GM12878 (cell line): ENCODE results near the gene RARRES2. TPM values are rescaled to one million over a fixed set of nuclear protein-coding genes. Genes with fewer than 3 reads are reported as not detected.

Experiments used
- ATAC-seq: fragments of 200-7000 bp; cut with Tn5 transposase; 3 replicates; pipeline ENCODE4 v1.9.1; 2020; ENCODE audit warnings: mild to moderate bottlenecking, moderate library complexity
- BruUV-seq: library from RNA; stranded (reverse); fragments of 400-500 nt; replicated peaks from 2 replicates; lab custom pipeline; 2021; lab: Mats Ljungman, UMichigan
- CTCF ChIA-PET: fragments of 300-600 bp; sonication (Branson Sonifier 250); formaldehyde crosslinking; extraction: SDS; loops from one replicate; lab custom pipeline; 2021; ENCODE audit warnings: inconsistent platforms; lab: Yijun Ruan, JAX
- POLR2A ChIA-PET: fragments of 350-600 bp; formaldehyde crosslinking; extraction: SDS; loops from one replicate; lab custom pipeline; 2021; ENCODE audit warnings: inconsistent platforms; lab: Charles Lee
- RAD21 ChIA-PET: fragments of 300-600 bp; sonication (Branson Sonifier 250); formaldehyde crosslinking; loops from one replicate; lab custom pipeline; 2023; ENCODE audit warnings: antibody characterized with exemption; ENCODE audit not compliant: unreplicated experiment; lab: Charles Lee
- SMC1A ChIA-PET: fragments of 300-600 bp; sonication (Branson Sonifier 250); formaldehyde crosslinking; loops from one replicate; lab custom pipeline; 2023; ENCODE audit not compliant: unreplicated experiment, uncharacterized antibody; lab: Charles Lee
- DNase-seq: peaks from one replicate; pipeline ENCODE4 v3.0.0-alpha.2; 2011; ENCODE audit warnings: low read depth, low spot score
- FAIRE-seq: peaks from 3 replicates; lab custom pipeline; 2011; peaks lifted over from hg19 to GRCh38; lab: Jason Lieb, UNC
- H2AFZ ChIP-seq: 2 replicates; pipeline ENCODE4 v1.6.0; 2011; ENCODE audit warnings: low read depth, low read length, control low read depth; ENCODE audit not compliant: control insufficient read depth
- H3K27ac ChIP-seq: 2 replicates; pipeline ENCODE4 v1.5.1; 2011; ENCODE audit warnings: control low read depth; ENCODE audit not compliant: control insufficient read depth, insufficient read depth
- H3K27me3 ChIP-seq, 2 experiments: replicated peaks in 1 of 2; 2 replicates each; pipeline versions ENCODE4 v1.6.0 to v1.6.1; 2011; ENCODE audit warnings: low read length in 1 of 2; ENCODE audit not compliant: control insufficient read depth in 2 of 2, insufficient read depth in 2 of 2
- H3K36me3 ChIP-seq, 2 experiments: 2 replicates each; pipeline ENCODE4 v1.5.1; 2011; ENCODE audit warnings: low read length in 1 of 2; ENCODE audit not compliant: control insufficient read depth in 2 of 2, insufficient read depth in 2 of 2
- H3K4me1 ChIP-seq: 2 replicates; pipeline ENCODE4 v1.6.1; 2011; ENCODE audit warnings: mild to moderate bottlenecking, low read length, moderate library complexity, mixed read lengths; ENCODE audit not compliant: control insufficient read depth, insufficient read depth
- H3K4me2 ChIP-seq: 2 replicates; pipeline ENCODE4 v1.6.0; 2011; ENCODE audit warnings: control low read depth; ENCODE audit not compliant: control insufficient read depth, insufficient read depth
- H3K4me3 ChIP-seq: fragments of 200-600 bp; sonication (generic); 2 replicates; pipeline ENCODE4 v1.5.1; 2016
- H3K79me2 ChIP-seq: 2 replicates; pipeline ENCODE4 v1.6.0; 2011; ENCODE audit warnings: low read length; ENCODE audit not compliant: control insufficient read depth, insufficient read depth
- H3K9ac ChIP-seq: 2 replicates; pipeline ENCODE4 v1.8.0; 2011; ENCODE audit warnings: low read length, control low read depth, mixed read lengths; ENCODE audit not compliant: control insufficient read depth, insufficient read depth
- H3K9me3 ChIP-seq: replicated peaks from 3 replicates; pipeline ENCODE4 v1.5.1; 2011; ENCODE audit warnings: mild to moderate bottlenecking, low read length; ENCODE audit not compliant: control insufficient read depth, insufficient read depth
- H4K20me1 ChIP-seq: 2 replicates; pipeline ENCODE4 v1.6.0; 2011; ENCODE audit not compliant: control insufficient read depth, insufficient read depth
- EED ChIP-seq: sonication (generic); IDR thresholded peaks from 2 replicates; pipeline ENCODE4 v1.6.1; 2016; ENCODE audit warnings: antibody characterized with exemption, low read depth
- HDGF ChIP-seq: fragments of 450-650 bp; IDR thresholded peaks from 2 replicates; pipeline ENCODE4 v1.6.1; 2016; ENCODE audit warnings: antibody characterized with exemption
- MYC ChIP-seq: IDR thresholded peaks from 2 replicates; pipeline ENCODE4 v1.6.1; 2011; ENCODE audit warnings: mild to moderate bottlenecking, low read length, moderate library complexity, inconsistent platforms; ENCODE audit not compliant: insufficient read depth, insufficient replicate concordance, insufficient read length, severe bottlenecking
- NFXL1 ChIP-seq: fragments of 450-650 bp; IDR thresholded peaks from 2 replicates; pipeline ENCODE4 v1.6.1; 2017; ENCODE audit warnings: antibody characterized with exemption, mild to moderate bottlenecking, borderline replicate concordance
- NR2C1 ChIP-seq: fragments of 450-650 bp; IDR thresholded peaks from 2 replicates; pipeline ENCODE4 v1.6.1; 2017; ENCODE audit warnings: antibody characterized with exemption, mild to moderate bottlenecking, moderate library complexity
- RCOR1 ChIP-seq: conservative IDR thresholded peaks from 2 replicates; pipeline ENCODE4 v1.6.1; 2012; ENCODE audit warnings: low read depth, low read length, improper control_type of control experiment
- SMAD1 ChIP-seq: fragments of 450-650 bp; IDR thresholded peaks from 2 replicates; pipeline ENCODE4 v1.6.1; 2018; ENCODE audit warnings: mild to moderate bottlenecking, low read depth; ENCODE audit not compliant: partially characterized antibody
- SRF ChIP-seq, 2 experiments: IDR thresholded peaks; 2 replicates each; pipeline ENCODE4 v1.6.1; 2011; ENCODE audit warnings: low read depth in 2 of 2, low read length in 2 of 2, mild to moderate bottlenecking in 1 of 2, moderate library complexity in 1 of 2
- STAT1 ChIP-seq: fragments of 450-650 bp; conservative IDR thresholded peaks from 2 replicates; pipeline ENCODE4 v1.6.1; 2014; ENCODE audit warnings: antibody characterized with exemption, mild to moderate bottlenecking
- WGBS: methylation state at CpG from one replicate; pipeline ENCODE4 v1.1.6; 2016; ENCODE audit warnings: low lambda C conversion rate; ENCODE audit not compliant: insufficient replicate concordance, insufficient coverage; ENCODE audit errors: missing lambda C conversion rate; 5-methylcytosine and 5-hydroxymethylcytosine counted together
- in situ Hi-C: fragments of 300-500 bp; cut with MboI; formaldehyde crosslinking; loops from 9 replicates; pipeline ENCODE4 v1.14.3; 2018; ENCODE audit warnings: mixed read lengths
- intact Hi-C: fragments of 100-400 bp; cut with micrococcal nuclease; formaldehyde crosslinking; loops from one replicate; pipeline ENCODE4 v1.14.2; 2022; ENCODE audit not compliant: unreplicated experiment
- polyA plus RNA-seq, 11 experiments: library from polyadenylated mRNA; depleted of rRNA in 4 of 11; unstranded in 6 of 11; stranded (reverse) in 5 of 11; fragments of >200 nt; fragmentation: Nextera tagmentation in 4 of 11; fragmentation: Illumina TruSeq in 1 of 11; extraction: Ambion mirVana in 4 of 11; extraction: Trizol in 1 of 11; gene quantifications; 1 replicate in 1 of 11; 2 replicates in 10 of 11; pipeline versions ENCODE4 v1.2.1 to v1.2.3, GENCODE V29; 2011 to 2016; ENCODE audit warnings: inconsistent platforms in 2 of 11, missing spikeins in 2 of 11, low read depth in 1 of 11
- total RNA-seq, 4 experiments: library from RNA; depleted of rRNA in 3 of 4; stranded (reverse); fragments of >200 nt in 3 of 4; fragmentation: Illumina TruSeq in 1 of 4; extraction: Trizol in 1 of 4; gene quantifications; 2 replicates each; pipeline versions ENCODE4 v1.2.1 to v1.2.3, GENCODE V29; 2013 to 2021
- TF ChIP-seq, protein P1 (sequence below): fragments of 450-650 bp; IDR thresholded peaks from 2 replicates; pipeline ENCODE4 v1.6.1; 2018; ENCODE audit warnings: borderline replicate concordance, mild to moderate bottlenecking; ENCODE audit not compliant: partially characterized antibody
- TF ChIP-seq, protein P2 (sequence below), 3 experiments: IDR thresholded peaks in 2 of 3; conservative IDR thresholded peaks in 1 of 3; 2 replicates each; pipeline ENCODE4 v1.5.1; 2011; ENCODE audit warnings: low read depth in 3 of 3, low read length in 3 of 3, mild to moderate bottlenecking in 3 of 3, control low read depth in 2 of 3, moderate library complexity in 2 of 3, inconsistent platforms in 1 of 3, mixed read lengths in 1 of 3; ENCODE audit not compliant: control insufficient read depth in 2 of 3, insufficient read depth in 1 of 3; ENCODE audit errors: extremely low read depth in 1 of 3
- TF ChIP-seq, protein P3 (sequence below): fragments of 450-650 bp; IDR thresholded peaks from 2 replicates; pipeline ENCODE4 v1.6.1; 2017; ENCODE audit warnings: mild to moderate bottlenecking, low read depth, inconsistent platforms; ENCODE audit not compliant: poor library complexity, severe bottlenecking

RARRES2 gene
- total and polyA plus RNA-seq, 10 of the 15 experiments (the other 5 are each of a cell fraction or from before 2014, with no cell fraction given): 0.13 to 2.2 (median 0.40) TPM; not detected in 3

DNA sequence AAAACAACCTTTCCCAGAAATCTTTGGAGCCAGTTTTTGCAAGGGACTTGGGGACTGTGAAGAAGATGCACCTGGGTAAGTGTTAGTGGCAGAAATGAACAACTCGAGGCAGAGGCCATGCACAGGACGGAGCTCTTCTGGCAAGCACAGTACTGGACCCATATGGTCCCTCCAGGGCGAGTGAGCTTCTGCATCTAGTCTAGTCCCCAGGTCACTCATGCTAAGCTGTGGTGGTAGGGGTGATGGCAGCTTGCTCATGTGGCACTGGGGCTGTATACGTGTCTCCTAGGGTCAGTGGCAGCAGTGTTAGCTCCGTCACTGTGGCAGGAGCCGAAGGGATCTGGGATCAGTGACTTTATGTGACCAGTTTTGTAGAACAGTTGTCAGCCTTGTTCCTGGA lies 27.6 kb downstream of the RARRES2 start (continued):
- TF ChIP-seq, protein P1, sequence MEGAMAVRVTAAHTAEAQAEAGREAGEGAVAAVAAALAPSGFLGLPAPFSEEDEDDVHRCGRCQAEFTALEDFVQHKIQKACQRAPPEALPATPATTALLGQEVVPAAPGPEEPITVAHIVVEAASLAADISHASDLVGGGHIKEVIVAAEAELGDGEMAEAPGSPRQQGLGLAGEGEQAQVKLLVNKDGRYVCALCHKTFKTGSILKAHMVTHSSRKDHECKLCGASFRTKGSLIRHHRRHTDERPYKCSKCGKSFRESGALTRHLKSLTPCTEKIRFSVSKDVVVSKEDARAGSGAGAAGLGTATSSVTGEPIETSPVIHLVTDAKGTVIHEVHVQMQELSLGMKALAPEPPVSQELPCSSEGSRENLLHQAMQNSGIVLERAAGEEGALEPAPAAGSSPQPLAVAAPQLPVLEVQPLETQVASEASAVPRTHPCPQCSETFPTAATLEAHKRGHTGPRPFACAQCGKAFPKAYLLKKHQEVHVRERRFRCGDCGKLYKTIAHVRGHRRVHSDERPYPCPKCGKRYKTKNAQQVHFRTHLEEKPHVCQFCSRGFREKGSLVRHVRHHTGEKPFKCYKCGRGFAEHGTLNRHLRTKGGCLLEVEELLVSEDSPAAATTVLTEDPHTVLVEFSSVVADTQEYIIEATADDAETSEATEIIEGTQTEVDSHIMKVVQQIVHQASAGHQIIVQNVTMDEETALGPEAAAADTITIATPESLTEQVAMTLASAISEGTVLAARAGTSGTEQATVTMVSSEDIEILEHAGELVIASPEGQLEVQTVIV: no peak
- TF ChIP-seq NR2C1: no peak
- TF ChIP-seq EED: no peak
- TF ChIP-seq RCOR1: no peak
- no peak for TF ChIP-seq STAT1
- TF ChIP-seq NFXL1: no peak
- TF ChIP-seq HDGF: no peak
- TF ChIP-seq SMAD1: no peak

DNA sequence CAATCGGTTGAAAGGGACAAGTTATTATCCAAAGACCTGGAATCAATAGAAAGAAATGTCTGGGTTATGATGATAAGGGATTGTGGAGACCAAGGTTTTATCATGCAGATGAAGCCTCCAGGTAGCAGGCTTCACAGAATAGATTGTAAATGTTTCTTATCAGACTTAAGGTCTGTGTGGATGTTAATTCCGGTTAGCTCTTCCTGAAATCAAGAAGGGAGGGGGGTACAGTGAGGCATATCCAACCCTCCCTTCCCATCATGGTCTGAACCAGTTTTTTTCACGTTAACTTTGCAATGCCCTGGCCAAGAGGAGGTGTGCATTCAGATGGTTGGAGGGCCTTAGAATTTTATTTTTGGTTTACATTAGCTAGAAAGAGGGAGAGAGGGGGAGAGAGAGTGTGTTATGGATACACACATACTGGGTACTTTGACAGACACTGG lies 28.0 kb downstream of the RARRES2 start:
- CTCF ChIA-PET: no interaction called here
- Histone ChIP-seq H3K9ac (no peak overlapping the region), H3K4me2 (no peak overlapping the region)
- TF ChIP-seq, protein P2, sequence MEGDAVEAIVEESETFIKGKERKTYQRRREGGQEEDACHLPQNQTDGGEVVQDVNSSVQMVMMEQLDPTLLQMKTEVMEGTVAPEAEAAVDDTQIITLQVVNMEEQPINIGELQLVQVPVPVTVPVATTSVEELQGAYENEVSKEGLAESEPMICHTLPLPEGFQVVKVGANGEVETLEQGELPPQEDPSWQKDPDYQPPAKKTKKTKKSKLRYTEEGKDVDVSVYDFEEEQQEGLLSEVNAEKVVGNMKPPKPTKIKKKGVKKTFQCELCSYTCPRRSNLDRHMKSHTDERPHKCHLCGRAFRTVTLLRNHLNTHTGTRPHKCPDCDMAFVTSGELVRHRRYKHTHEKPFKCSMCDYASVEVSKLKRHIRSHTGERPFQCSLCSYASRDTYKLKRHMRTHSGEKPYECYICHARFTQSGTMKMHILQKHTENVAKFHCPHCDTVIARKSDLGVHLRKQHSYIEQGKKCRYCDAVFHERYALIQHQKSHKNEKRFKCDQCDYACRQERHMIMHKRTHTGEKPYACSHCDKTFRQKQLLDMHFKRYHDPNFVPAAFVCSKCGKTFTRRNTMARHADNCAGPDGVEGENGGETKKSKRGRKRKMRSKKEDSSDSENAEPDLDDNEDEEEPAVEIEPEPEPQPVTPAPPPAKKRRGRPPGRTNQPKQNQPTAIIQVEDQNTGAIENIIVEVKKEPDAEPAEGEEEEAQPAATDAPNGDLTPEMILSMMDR (IDR thresholded peaks at IDR 0.05 in 2 of 3, conservative IDR thresholded peaks at IDR 0.05 in 1 of 3; ENCODE audit: control insufficient read depth in 2 of 3, extremely low read depth in 1 of 3, insufficient read depth in 1 of 3, low read depth in 3 of 3, low read length in 3 of 3): no peak
- TF ChIP-seq SRF (IDR thresholded peaks at IDR 0.05; ENCODE audit: low read depth in 2 of 2, low read length in 2 of 2) (no peak), MYC (no peak)
- TF ChIP-seq, protein P3, sequence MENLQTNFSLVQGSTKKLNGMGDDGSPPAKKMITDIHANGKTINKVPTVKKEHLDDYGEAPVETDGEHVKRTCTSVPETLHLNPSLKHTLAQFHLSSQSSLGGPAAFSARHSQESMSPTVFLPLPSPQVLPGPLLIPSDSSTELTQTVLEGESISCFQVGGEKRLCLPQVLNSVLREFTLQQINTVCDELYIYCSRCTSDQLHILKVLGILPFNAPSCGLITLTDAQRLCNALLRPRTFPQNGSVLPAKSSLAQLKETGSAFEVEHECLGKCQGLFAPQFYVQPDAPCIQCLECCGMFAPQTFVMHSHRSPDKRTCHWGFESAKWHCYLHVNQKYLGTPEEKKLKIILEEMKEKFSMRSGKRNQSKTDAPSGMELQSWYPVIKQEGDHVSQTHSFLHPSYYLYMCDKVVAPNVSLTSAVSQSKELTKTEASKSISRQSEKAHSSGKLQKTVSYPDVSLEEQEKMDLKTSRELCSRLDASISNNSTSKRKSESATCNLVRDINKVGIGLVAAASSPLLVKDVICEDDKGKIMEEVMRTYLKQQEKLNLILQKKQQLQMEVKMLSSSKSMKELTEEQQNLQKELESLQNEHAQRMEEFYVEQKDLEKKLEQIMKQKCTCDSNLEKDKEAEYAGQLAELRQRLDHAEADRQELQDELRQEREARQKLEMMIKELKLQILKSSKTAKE: no peak
- TF ChIP-seq, all 136 proteins: peak for 0
- Histone ChIP-seq H2AFZ (no peak overlapping the region), H4K20me1 (no peaks in the 10 kb centered on the region), H3K79me2 (no peaks in the 10 kb centered on the region), H3K4me3 (no peak overlapping the region), H3K4me1 (no peaks in the 10 kb centered on the region), H3K9me3 (no peaks in the 10 kb centered on the region), H3K27me3 (no peaks in the 10 kb centered on the region), H3K27ac (no peak overlapping the region), H3K36me3 (no peaks in the 10 kb centered on the region)
- FAIRE-seq: no peak
- SMC1A ChIA-PET: interaction anchor here (1.2 kb wide), 1 partner anchor 9 kb away, joined by 6 read pairs; no protein-coding TSS in a partner anchor
- no peak for DNase-seq
- no peak for ATAC-seq
- in situ Hi-C loops (no loop called here), intact Hi-C loops (no loop called here)
- 95% methylated on average over 3 of the region's 3 CpGs for WGBS
- POLR2A ChIA-PET: interaction anchor here (1.0 to 1.6 kb wide), 2 partner anchors 12 to 56 kb away, joined by 3 to 4 read pairs; no protein-coding TSS in a partner anchor
- RAD21 ChIA-PET: interaction anchor here (1.2 kb wide), 1 partner anchor 42 kb away, joined by 4 read pairs; no protein-coding TSS in a partner anchor
- BruUV-seq: no TSS peak
